GM19455 (cell line): ENCODE results near the gene PCCA.
"Not testable (repeated sequence)": the region's sequence is repeated elsewhere in the genome, so short reads cannot be mapped to it uniquely, and the experiment has no call there.

Experiments
- ATAC-seq: cut with Tn5 transposase; IDR thresholded peaks from one replicate; pipeline ENCODE4 v1.9.1; 2021; ENCODE audit not compliant: unreplicated experiment

The PCCA gene

DNA sequence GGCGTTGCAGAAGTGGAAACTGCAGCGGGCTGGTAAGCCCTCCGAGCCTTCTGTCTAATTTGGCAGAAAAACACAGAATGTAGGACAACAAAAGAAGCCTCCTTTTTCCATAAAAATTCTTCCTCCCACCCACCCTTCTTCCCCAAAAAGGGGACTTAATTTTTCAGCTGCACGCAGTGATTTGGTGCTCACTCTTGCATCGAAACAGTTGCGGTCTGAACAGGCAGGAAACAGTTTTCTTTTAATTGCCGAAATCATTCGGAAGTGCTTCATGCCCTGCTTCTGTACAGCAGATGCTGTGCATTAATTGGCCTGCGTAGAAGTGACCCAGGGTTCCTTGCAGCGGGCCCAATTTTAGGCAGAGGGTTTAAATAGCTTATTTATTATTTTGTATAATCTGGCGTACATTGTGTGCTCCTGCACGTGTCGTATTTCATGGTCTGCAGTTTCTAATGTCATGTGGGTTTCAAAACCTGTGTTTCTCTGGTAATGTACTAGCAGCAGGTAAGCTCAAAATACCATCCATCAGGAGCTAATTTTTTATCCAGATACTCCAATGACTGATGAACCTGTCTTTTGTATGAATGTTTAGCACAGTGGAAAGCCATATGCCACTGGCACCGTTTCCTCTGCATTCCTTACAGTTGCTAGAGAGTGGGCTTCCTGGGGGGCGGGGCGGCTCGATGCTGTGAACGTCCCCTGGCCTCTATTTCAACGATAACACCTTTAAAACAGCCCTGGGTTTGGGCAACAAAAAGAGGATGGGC, 433.1 kb downstream of the PCCA start:
- ATAC-seq, result no peak

- ATAC-seq, result no peak
These were observed 433.9 kb downstream of the PCCA start for GRCh38 chr13:100522618-100523309.

- no peak for ATAC-seq
These were observed 434.5 kb downstream of the PCCA start for GRCh38 chr13:100523411-100523810.

DNA sequence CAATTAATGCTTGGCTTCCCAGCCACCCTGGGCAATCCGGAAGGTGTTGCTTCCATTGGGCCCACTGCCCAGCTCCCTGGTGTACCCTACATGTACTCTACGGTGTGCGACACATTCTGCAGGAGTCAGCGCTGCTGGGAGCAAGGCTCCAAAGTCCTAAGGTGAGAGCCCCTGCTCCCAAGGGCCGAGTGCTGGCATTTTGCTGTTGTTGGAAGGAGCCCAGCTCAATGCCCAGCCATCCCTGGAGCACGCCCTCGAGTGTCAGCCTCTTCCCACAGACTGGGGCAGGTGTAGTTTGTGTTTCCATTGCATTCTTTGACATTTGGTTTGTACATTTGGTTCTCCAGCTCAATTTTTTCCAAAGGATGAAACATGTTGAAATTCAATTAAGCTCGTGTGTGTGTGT, 435.1 kb downstream of the PCCA start:
- ATAC-seq, result no peak

GRCh38 chr13:100524688-100525087, 435.8 kb downstream of the PCCA start:
- ATAC-seq, result not testable (repeated sequence)

DNA sequence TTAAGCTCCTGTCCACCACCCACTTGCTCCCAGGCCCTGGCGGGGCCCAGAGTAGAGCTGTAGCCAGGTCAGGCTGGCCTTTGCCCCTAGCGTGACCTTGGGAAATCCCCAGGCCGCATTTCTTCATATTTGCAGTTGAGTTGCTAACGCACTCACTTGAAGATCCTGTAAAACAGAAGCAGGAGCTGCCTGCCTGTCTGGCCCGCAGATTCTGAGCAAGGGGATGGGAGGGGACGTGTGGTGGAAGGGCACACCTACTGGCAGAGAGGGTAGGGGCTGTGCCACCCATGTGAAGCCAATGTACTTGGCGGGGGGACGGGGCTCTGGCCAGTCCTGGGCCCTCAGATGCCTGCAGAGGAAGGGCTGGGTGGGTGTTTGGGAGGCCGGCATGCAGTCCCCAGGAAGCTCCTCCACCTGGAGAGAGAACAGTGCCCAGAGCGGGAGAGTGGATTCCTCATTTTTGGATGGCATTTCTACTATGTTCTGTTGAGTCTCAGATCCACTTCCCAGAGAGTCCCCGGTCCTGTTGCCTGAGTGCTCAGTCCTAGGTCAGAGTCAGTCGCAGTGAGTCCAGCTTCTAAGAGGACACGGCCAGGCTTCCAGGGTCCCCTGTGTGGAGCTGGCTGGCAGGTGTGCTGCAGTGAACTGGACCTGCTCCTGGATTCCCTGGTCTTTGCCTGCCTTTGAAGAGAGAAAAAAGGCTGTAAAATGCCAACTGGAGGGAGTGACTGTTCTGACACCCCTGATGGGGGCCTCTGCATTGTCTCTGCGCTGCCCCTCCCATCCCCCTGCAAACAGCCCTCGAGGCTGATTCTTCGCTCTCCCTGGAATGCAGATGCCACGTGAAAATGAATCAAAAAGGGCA, 436.8 kb downstream of the PCCA start:
- ATAC-seq, result no peak

DNA sequence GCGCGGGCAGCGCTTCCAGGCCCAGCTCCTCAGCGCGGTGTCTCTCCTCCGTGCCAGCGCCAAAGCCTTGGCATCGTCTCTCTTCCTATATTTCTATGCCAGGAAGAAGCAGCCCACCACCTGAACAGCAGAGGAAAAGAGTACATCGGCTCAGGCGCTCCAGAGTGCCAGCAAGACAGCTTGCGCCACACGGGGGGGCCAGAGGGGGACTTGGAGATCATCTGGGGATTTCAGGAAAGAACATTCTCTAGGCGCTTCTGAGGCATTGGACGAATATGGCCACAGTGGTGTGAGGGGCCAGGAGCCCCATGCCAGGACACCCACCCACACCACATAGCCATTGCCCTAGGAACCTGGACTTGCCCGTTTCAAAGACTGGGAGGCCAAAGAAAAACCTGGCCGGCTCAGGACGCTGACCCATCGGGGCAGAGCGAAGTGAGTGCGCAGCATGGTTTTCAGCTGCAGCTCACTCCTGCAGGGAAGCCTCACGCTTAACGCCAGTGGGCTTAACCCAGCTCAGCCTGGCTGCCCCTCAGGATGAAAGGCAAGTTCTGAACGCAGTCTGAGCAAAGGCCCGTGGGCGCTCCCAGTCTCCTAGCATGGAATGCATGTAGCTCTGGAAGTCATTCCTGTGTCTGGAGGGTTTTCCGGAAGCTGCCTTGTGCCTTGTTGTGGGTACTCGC, 437.6 kb downstream of the PCCA start:
- ATAC-seq, result no peak

- no peak for ATAC-seq
These were observed 438.8 kb downstream of the PCCA start for GRCh38 chr13:100527644-100528043.

DNA sequence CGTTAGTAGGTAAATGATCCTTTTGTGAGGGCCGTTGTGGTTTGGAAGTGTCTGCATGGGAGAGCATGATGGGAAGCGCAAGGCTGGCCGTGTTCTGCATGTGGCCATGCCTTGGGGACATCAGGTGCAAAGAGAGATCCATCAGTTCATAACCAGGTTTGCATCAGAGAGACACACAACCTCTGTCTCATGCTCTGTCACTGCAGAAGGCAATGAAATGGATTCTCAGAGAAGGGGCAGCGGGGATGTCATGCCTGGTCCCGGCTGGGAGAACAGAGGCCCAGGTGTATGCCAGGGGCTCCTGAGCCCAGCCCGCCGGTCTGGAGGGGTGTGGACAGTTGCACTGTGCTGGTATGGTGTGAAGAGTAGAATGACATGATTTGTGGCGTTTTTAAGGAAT, 439.5 kb downstream of the PCCA start:
- ATAC-seq, result no peak

DNA sequence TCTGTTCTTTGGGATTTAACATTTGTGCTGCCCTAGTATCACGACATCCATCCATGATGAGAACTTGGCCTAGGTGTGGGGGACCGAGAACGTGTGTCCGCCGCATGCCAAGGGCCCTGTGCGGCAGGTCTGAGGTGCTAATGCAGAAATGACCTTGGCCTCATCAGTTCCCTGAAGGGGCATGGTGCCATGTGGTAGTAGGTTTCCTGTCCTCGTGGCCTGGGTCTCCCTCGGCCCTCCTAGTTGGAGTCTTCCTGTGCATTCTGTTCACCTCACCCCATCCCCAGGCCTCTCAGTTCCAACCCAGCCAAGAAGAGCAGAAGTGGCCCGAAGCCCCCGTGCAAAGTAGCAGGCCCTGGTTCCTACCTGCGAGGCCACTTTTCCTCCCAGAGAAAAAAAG, 439.9 kb downstream of the PCCA start:
- ATAC-seq, result no peak

DNA sequence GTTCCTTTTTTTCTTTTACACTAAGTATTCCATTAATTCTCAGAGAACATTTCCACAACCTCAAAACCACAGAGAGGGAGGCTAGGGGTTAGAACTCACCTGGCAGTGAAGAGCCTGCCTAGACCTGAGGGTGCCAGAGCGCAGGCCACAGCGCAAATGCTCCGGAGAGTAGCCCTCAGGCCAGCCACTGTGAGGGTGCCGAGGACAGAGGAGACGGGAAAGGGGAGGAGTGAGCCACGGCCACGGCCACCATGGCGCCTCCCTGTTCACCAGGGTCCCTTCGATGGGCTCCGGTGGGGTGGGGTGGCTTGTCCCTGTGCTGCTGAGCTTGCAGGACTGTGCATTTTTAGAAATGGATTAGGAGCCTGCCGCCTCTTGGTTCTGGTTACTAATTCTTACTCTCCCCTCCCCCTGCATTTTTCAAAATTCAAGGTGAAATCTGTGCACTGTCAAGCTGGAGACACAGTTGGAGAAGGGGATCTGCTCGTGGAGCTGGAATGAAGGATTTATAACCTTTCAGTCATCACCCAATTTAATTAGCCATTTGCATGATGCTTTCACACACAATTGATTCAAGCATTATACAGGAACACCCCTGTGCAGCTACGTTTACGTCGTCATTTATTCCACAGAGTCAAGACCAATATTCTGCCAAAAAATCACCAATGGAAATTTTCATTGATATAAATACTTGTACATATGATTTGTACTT, 440.9 kb downstream of the PCCA start:
- ATAC-seq, result no peak

DNA sequence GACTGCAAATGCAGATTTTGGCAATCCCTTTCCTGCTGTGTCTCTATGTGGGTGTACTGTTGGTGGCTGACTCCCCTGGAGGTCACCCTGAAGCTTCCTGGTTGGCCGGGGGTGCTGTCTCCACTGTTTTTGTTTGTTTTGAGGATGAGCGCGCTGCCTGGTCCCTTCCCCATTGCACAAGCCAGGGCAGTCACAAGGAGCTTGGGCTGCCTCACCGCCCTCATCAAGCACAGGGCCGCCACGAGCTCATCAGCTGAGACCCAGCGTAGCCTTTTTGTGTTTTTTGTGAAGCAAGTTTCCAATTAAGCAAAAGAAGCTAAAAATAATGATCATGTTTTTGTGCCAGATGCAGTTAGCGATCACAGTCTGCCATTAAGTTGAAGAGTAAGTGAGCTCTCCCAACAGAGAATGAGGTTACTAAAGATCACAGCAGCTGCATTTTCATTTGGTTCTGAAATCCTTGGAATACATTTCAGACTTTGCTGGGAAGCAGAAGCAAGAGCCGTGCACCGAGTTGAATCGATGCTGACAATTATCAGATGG, 441.8 kb downstream of the PCCA start:
- ATAC-seq, result no peak

GRCh38 chr13:100532090-100532766, 443.3 kb downstream of the PCCA start:
- no peak for ATAC-seq

GRCh38 chr13:100532836-100533435, 444.0 kb downstream of the PCCA start:
- no peak for ATAC-seq

GRCh38 chr13:100533588-100534041, 444.7 kb downstream of the PCCA start:
- ATAC-seq, result no peak

GRCh38 chr13:100534147-100534843, 445.4 kb downstream of the PCCA start:
- ATAC-seq, result no peak

- no peak for ATAC-seq
These were observed 446.0 kb downstream of the PCCA start for GRCh38 chr13:100534911-100535310.

DNA sequence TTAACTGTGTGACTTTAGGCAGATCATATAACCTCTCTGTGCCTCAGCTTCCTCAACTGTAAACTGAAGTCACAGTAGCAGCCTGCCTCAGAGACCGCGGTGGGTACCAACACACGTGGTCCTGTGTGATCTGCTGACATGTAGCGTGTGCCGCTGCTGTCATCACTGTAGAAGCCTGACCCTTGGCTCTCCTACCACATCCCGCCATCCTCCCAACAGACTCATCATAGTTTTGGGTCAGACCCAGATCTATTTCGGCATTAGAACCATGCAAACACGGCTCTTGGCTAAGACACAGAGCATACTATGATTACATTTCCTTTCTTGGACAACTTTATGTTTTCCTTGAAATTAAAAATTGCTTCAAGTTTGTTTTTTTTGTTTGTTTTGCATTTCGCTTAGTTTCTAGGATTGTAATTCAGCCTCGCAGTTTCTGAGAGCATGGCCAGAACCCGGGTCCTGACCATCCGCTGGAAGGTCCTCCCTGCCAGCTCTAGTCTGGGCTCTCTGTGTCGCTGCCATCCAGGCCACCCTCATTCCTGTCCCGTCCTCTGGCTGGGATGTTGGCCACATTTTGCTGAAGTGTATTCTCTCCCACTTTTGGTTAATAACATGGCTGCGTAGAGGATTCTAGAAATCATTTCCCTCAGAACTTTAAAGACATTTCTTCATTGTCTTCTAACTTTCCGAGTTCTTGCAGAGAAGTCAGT, 446.7 kb downstream of the PCCA start:
- ATAC-seq, result no peak
